Spleen (tissue), 11 donors: Measurements from ENCODE around the gene GAS7. TPM values are rescaled to one million over a fixed set of nuclear protein-coding genes. Genes with fewer than 3 reads are reported as not detected.

Experiments
- DNase-seq: peaks from one replicate; pipeline ENCODE4 v3.0.0-alpha.2; 2020
- H3K27ac ChIP-seq, 8 donors: fragments of 200-600 bp; sonication (generic) in 7 of 8; 1 replicate in 4 of 8; 2 replicates in 4 of 8; pipeline versions ENCODE4 v1.5.0 to v1.8.0; 2016 to 2021; ENCODE audit warnings: inconsistent platforms in 4 of 8, mild to moderate bottlenecking in 4 of 8, moderate library complexity in 1 of 8
- H3K27me3 ChIP-seq, 7 donors: fragments of 200-600 bp; sonication (generic) in 6 of 7; replicated peaks in 1 of 7; 1 replicate in 4 of 7; 2 replicates in 3 of 7; pipeline versions ENCODE4 v1.5.0 to v1.8.0; 2016 to 2021; ENCODE audit warnings: inconsistent platforms in 3 of 7, mild to moderate bottlenecking in 1 of 7
- H3K36me3 ChIP-seq, 6 donors: fragments of 200-600 bp; sonication (generic) in 5 of 6; 1 replicate in 4 of 6; 2 replicates in 2 of 6; pipeline versions ENCODE4 v1.5.0 to v1.8.0; 2016 to 2021; ENCODE audit warnings: inconsistent platforms in 2 of 6
- H3K4me1 ChIP-seq, 6 donors: fragments of 200-600 bp; sonication (generic) in 5 of 6; 1 replicate in 3 of 6; 2 replicates in 3 of 6; pipeline versions ENCODE4 v1.5.0 to v1.8.0; 2016 to 2021; ENCODE audit warnings: inconsistent platforms in 3 of 6
- H3K4me3 ChIP-seq, 8 donors: fragments of 200-600 bp; sonication (generic) in 7 of 8; 1 replicate in 4 of 8; 2 replicates in 4 of 8; pipeline versions ENCODE4 v1.5.0 to v1.8.0; 2016 to 2021; ENCODE audit warnings: inconsistent platforms in 4 of 8, mild to moderate bottlenecking in 4 of 8, moderate library complexity in 2 of 8
- H3K9me3 ChIP-seq, 8 donors: fragments of 200-600 bp; sonication (generic) in 7 of 8; 1 replicate in 4 of 8; 2 replicates in 4 of 8; pipeline versions ENCODE4 v1.5.0 to v1.8.0; 2016 to 2021; ENCODE audit warnings: inconsistent platforms in 4 of 8
- CTCF ChIP-seq, 11 experiments: fragments of 200-600 bp in 7 of 11; fragments of 450-650 bp in 4 of 11; sonication (generic) in 4 of 11; IDR thresholded peaks in 8 of 11; conservative IDR thresholded peaks in 3 of 11; 1 replicate in 7 of 11; 2 replicates in 4 of 11; pipeline versions ENCODE4 v1.4.0 to v1.8.0; 2016 to 2021; ENCODE audit warnings: antibody characterized with exemption in 11 of 11, inconsistent platforms in 4 of 11, mild to moderate bottlenecking in 1 of 11
- POLR2A ChIP-seq, 3 donors: fragments of 450-650 bp; IDR thresholded peaks; one replicate each; pipeline ENCODE4 v1.5.1; 2017; ENCODE audit warnings: antibody characterized with exemption in 3 of 3, mild to moderate bottlenecking in 1 of 3
- POLR2AphosphoS5 ChIP-seq, 3 donors: sonication (generic); formaldehyde crosslinking; IDR thresholded peaks; one replicate each; pipeline ENCODE4 v1.5.1; 2017; ENCODE audit warnings: antibody characterized with exemption in 3 of 3
- WGBS, 5 donors: extraction: QIAGEN DNeasy Blood & Tissue Kit in 3 of 5; methylation state at CpG; one replicate each; pipeline versions ENCODE4 v1.1.5 to v1.1.7; 2013 to 2018; 5-methylcytosine and 5-hydroxymethylcytosine counted together
- intact Hi-C: fragments of 100-400 bp; cut with DNase I; formaldehyde crosslinking; loops from one replicate; pipeline ENCODE4 v1.15.0; 2023; ENCODE audit warnings: low total_unique reads
- polyA plus RNA-seq, 3 donors: library from polyadenylated mRNA; stranded (reverse); fragments of 200-250 nt; gene quantifications; one replicate each; pipeline ENCODE4 v1.2.1, GENCODE V29; 2013
- total RNA-seq, 7 donors: library from RNA; depleted of rRNA in 3 of 7; stranded (reverse); fragments of >200 nt in 3 of 7; fragmentation: NEBNext Ultra II Directional in 4 of 7; extraction: Animal tissue kit (Norgen Biotek cat#: 25700) in 4 of 7; gene quantifications; one replicate each; pipeline versions ENCODE4 v1.1.0 to v1.2.1, GENCODE V29; 2016 to 2021
- donor health status: healthy with polysubstance abuse.
- donor health status: DM: no; HTN: no; CAD: no; lungs with moderate emphysema.
- donor health status: DM: no; HTN: no; CAD: no.
- donor health status: Bipolar disorder and iron deficiency.
- donor health status: healthy.
- donor health status: DM: no; HTN: no; CAD: no.
- donor health status: DM: yes; HTN: yes; CAD: no.

Gene GAS7
- total and polyA plus RNA-seq, 10 donors: 4.1 to 127 (median 60.9) TPM

GRCh38 chr17:9862949-9863348 lies 335.5 kb downstream of the GAS7 start:
- no peak overlapping the region for H3K4me3 ChIP-seq
- no peak overlapping the region for H3K27ac ChIP-seq
- 51 to 78% (median 71%) methylated on average over 4 of the region's 4 CpGs for WGBS, 5 donors
- H3K36me3 ChIP-seq: no peaks in the 10 kb centered on the region
- H3K27me3 ChIP-seq: no peaks in the 10 kb centered on the region
- intact Hi-C loops: no loop called here
- DNase-seq: no peak
- TF ChIP-seq POLR2AphosphoS5 (IDR thresholded peaks at IDR 0.05): no peak
- TF ChIP-seq POLR2A (IDR thresholded peaks at IDR 0.05): no peak
- TF ChIP-seq CTCF (IDR thresholded peaks at IDR 0.05 in 8 of 11, conservative IDR thresholded peaks at IDR 0.05 in 3 of 11): no peak
- peaks cover 0 to 38% (median 21%) of the 10 kb centered on the region in 8 donors for H3K9me3 ChIP-seq
- H3K4me1 ChIP-seq: no peaks in the 10 kb centered on the region

DNA sequence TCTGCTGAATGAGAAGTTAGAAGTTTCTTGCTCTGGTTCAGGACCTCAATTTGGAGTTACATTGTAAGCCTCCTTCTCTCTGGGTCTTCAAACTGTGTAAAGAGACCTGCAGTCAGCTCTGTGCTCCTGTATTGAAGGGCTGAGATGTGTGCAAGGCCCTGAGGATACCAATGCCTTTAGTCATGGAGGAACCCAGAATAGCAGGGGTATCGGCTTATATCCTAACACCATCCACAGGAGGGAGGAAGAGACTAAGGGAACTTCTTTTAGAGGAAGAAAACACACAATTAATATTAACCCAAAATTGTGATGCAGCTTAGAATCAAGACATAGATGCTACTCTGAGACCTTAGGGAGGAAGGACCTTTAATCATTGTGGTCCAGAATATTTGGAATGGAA lies 336.2 kb downstream of the GAS7 start:
- TF ChIP-seq CTCF (IDR thresholded peaks at IDR 0.05 in 8 of 11, conservative IDR thresholded peaks at IDR 0.05 in 3 of 11) (no peak), POLR2AphosphoS5 (IDR thresholded peaks at IDR 0.05) (no peak), POLR2A (IDR thresholded peaks at IDR 0.05) (no peak)

GRCh38 chr17:9860851-9861250 lies 337.6 kb downstream of the GAS7 start:
- TF ChIP-seq POLR2AphosphoS5 (IDR thresholded peaks at IDR 0.05) (no peak), CTCF (IDR thresholded peaks at IDR 0.05 in 8 of 11, conservative IDR thresholded peaks at IDR 0.05 in 3 of 11) (no peak), POLR2A (IDR thresholded peaks at IDR 0.05) (no peak)
- Histone ChIP-seq H3K4me1 (no peaks in the 10 kb centered on the region), H3K27me3 (no peaks in the 10 kb centered on the region), H3K9me3 (peaks cover 0 to 51% (median 27%) of the 10 kb centered on the region in 8 donors), H3K27ac (no peak overlapping the region), H3K36me3 (no peaks in the 10 kb centered on the region), H3K4me3 (no peak overlapping the region)
- intact Hi-C loops: no loop called here
- 57 to 88% (median 85%) methylated on average over 7 of the region's 7 CpGs for WGBS, 5 donors
- no peak for DNase-seq

More for the DNA sequence above, 336.2 kb downstream of the GAS7 start:
- Histone ChIP-seq H3K36me3 (no peaks in the 10 kb centered on the region), H3K27me3 (no peaks in the 10 kb centered on the region), H3K9me3 (peaks cover 0 to 46% (median 26%) of the 10 kb centered on the region in 8 donors), H3K4me1 (no peaks in the 10 kb centered on the region), H3K27ac (no peak overlapping the region), H3K4me3 (no peak overlapping the region)
- 79 to 96% (median 90%) methylated on average over 1 of the region's 1 CpG for WGBS, 5 donors
- intact Hi-C loops: no loop called here
- no peak for DNase-seq

Other genes starting within 250 kb of the GAS7 start
- gene MYH13, start 174.4 kb upstream of the GAS7 start, total RNA-seq: under 1 TPM in 3 of 7 donors, not detected in 4; 0.06 to 0.19 (median 0.07) TPM
- gene MYH13, start 174.4 kb upstream of the GAS7 start, polyA plus RNA-seq: under 1 TPM in 2 of 3 donors, not detected in 1; 0.02 to 0.03 TPM
- gene MYH8, start 223.3 kb upstream of the GAS7 start, total RNA-seq: under 1 TPM in 6 of 7 donors, not detected in 1; 0.11 to 0.54 (median 0.22) TPM
- under 1 TPM; 0.02 to 0.35 (median 0.11) TPM for gene MYH8, start 223.3 kb upstream of the GAS7 start, polyA plus RNA-seq